RWPE1 (cell line): ENCODE measurements around the gene CEACAM6.
A peak's percentile ranks its signal among the peaks of the same experiment; 100 is the strongest.
"Not testable (repeated sequence)": the region's sequence is repeated elsewhere in the genome, so short reads cannot be mapped to it uniquely, and the experiment has no call there.

ENCODE experiments used
- CTCF ChIA-PET: fragments of 350-600 bp; sonication (Branson Sonifier 250); formaldehyde crosslinking; extraction: SDS; loops from one replicate; lab custom pipeline; 2021; lab: Yijun Ruan, JAX
- POLR2A ChIA-PET: fragments of 400-600 bp; formaldehyde crosslinking; extraction: SDS; loops from one replicate; lab custom pipeline; 2020; ENCODE audit warnings: antibody characterized with exemption; ENCODE audit not compliant: low non-redundant PET; lab: Yijun Ruan, JAX
- DNase-seq: peaks from one replicate; pipeline ENCODE4 v3.0.0; 2012; ENCODE audit warnings: low spot score
- H3K27ac ChIP-seq: fragments of 450-650 bp; 2 replicates; pipeline ENCODE4 v1.5.1; 2017
- TF ChIP-seq, protein P1 (sequence below): fragments of 450-650 bp; conservative IDR thresholded peaks from 2 replicates; pipeline ENCODE4 v1.5.1; 2017; ENCODE audit warnings: low read depth, mild to moderate bottlenecking

The CEACAM6 gene

DNA sequence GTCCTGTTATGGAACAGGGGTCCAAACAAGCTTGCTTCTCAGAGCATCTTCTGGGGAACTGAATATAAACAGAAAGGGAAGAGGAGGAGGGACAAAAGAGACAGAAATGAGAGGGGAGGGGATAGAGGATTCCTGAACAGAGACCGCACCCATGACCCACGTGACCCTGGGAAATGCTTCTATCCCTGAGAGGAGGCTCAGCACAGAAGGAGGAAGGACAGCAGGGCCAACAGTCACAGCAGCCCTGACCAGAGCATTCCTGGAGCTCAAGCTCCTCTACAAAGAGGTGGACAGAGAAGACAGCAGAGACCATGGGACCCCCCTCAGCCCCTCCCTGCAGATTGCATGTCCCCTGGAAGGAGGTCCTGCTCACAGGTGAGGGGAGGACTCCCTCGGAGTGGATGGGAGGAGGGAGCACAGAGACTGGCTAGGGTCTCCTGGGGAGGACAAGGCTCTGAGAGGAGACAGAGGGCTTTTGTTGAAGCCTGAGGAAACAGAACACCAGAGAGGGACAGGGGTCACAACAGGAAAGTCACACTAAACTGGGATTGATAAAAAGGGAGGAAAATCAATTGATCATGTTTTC is at the start of gene CEACAM6:
CEACAM6 (plus strand) TSS at position 203 of the 586 bp plus-strand sequence; CDS start at position 312, 109 bp downstream.
- TF ChIP-seq, protein P1, sequence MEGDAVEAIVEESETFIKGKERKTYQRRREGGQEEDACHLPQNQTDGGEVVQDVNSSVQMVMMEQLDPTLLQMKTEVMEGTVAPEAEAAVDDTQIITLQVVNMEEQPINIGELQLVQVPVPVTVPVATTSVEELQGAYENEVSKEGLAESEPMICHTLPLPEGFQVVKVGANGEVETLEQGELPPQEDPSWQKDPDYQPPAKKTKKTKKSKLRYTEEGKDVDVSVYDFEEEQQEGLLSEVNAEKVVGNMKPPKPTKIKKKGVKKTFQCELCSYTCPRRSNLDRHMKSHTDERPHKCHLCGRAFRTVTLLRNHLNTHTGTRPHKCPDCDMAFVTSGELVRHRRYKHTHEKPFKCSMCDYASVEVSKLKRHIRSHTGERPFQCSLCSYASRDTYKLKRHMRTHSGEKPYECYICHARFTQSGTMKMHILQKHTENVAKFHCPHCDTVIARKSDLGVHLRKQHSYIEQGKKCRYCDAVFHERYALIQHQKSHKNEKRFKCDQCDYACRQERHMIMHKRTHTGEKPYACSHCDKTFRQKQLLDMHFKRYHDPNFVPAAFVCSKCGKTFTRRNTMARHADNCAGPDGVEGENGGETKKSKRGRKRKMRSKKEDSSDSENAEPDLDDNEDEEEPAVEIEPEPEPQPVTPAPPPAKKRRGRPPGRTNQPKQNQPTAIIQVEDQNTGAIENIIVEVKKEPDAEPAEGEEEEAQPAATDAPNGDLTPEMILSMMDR: no peak
- ChIA-PET CTCF (no interaction called here), POLR2A (no interaction called here)
- no peak for DNase-seq
- no peak within 1 kb of the TSS for H3K27ac ChIP-seq

- TF ChIP-seq, protein P1: peak; percentile 60
- POLR2A ChIA-PET: interaction anchor here (1.0 kb wide), 1 partner anchor 40 kb away, joined by 4 read pairs; no protein-coding TSS in a partner anchor
- DNase-seq: peak; percentile 69
- no peak overlapping the region for H3K27ac ChIP-seq
- CTCF ChIA-PET: interaction anchor here (0.5 to 1.7 kb wide), 17 partner anchors 9 to 1391 kb away, joined by 3 to 8 read pairs (median 4); partner anchors contain the start of gene CEACAM7
Observed at GRCh38 chr19:41706741-41707501, 48.4 kb upstream of the CEACAM6 start.

GRCh38 chr19:41707502-41707812 is 47.9 kb upstream of the CEACAM6 start:
- ChIA-PET POLR2A (interaction anchor here (1.0 kb wide), 1 partner anchor 40 kb away, joined by 4 read pairs; no protein-coding TSS in a partner anchor), CTCF (interaction anchor here (0.5 to 1.1 kb wide), 11 partner anchors 9 to 656 kb away, joined by 3 to 5 read pairs (median 4); partner anchors contain the start of gene CEACAM7)
- H3K27ac ChIP-seq: no peak overlapping the region
- no peak for DNase-seq
- TF ChIP-seq, protein P1: no peak

GRCh38 chr19:41707871-41708371 is 47.4 kb upstream of the CEACAM6 start:
- H3K27ac ChIP-seq: no peak overlapping the region
- TF ChIP-seq, protein P1: no peak
- POLR2A ChIA-PET: no interaction called here
- CTCF ChIA-PET: no interaction called here
- DNase-seq: no peak

- ChIA-PET POLR2A (no interaction called here), CTCF (no interaction called here)
- TF ChIP-seq, protein P1: no peak
- no peak within 1 kb of the TSS for H3K27ac ChIP-seq
- no peak for DNase-seq
Observed at GRCh38 chr19:41708481-41708880, 46.8 kb upstream of the CEACAM6 start, which contains the start of gene CEACAM5. TSS of gene CEACAM5 (plus strand) at chr19:41708626. CDS start at chr19:41708732, 106 bp downstream.

GRCh38 chr19:41709516-41709915 is 45.8 kb upstream of the CEACAM6 start:
- H3K27ac ChIP-seq, CTCF ChIA-PET, DNase-seq, POLR2A ChIA-PET: not testable (repeated sequence)
